SK-N-SH treated with all-trans-retinoic acid at 6 μM for 48 hours (cell line): Measurements from ENCODE around the gene SLC12A6.

Source experiments
- ATAC-seq: fragments of 200-7000 bp; cut with Tn5 transposase; 3 replicates; pipeline ENCODE4 v1.9.1; 2020; ENCODE audit warnings: mild to moderate bottlenecking, moderate library complexity
- ARNTL ChIP-seq: fragments of 450-650 bp; formaldehyde crosslinking; IDR thresholded peaks from 2 replicates; pipeline ENCODE4 v1.5.0; 2020; ENCODE audit warnings: low read depth, mild to moderate bottlenecking, moderate library complexity, borderline replicate concordance
- CSDC2 ChIP-seq: fragments of 250-450 bp; sonication (Bioruptor Pico); IDR thresholded peaks from 2 replicates; pipeline ENCODE4 v1.5.0; 2020; ENCODE audit warnings: mild to moderate bottlenecking, moderate library complexity
- ESRRG ChIP-seq: fragments of 250-450 bp; sonication (Bioruptor Pico); IDR thresholded peaks from 2 replicates; pipeline ENCODE4 v1.6.1; 2021; ENCODE audit warnings: mild to moderate bottlenecking
- GLIS3 ChIP-seq: fragments of 250-450 bp; sonication (Bioruptor Pico); IDR thresholded peaks from 2 replicates; pipeline ENCODE4 v1.5.0; 2020; ENCODE audit warnings: mild to moderate bottlenecking, moderate library complexity
- ISL1 ChIP-seq: fragments of 250-450 bp; sonication (Bioruptor Pico); IDR thresholded peaks from 2 replicates; pipeline ENCODE4 v2.1.2; 2022; ENCODE audit warnings: mild to moderate bottlenecking, moderate library complexity
- RARB ChIP-seq: fragments of 250-450 bp; sonication (Bioruptor Pico); IDR thresholded peaks from 2 replicates; pipeline ENCODE4 v1.8.0; 2021; ENCODE audit warnings: mild to moderate bottlenecking, moderate library complexity
- SNAI2 ChIP-seq: fragments of 250-450 bp; sonication (Bioruptor Pico); IDR thresholded peaks from 2 replicates; pipeline ENCODE4 v1.5.0; 2020; ENCODE audit warnings: mild to moderate bottlenecking, moderate library complexity
- TOX ChIP-seq: fragments of 250-450 bp; sonication (Bioruptor Pico); IDR thresholded peaks from 2 replicates; pipeline ENCODE4 v1.8.0; 2021; ENCODE audit warnings: mild to moderate bottlenecking, moderate library complexity, borderline replicate concordance
- ZC3H10 ChIP-seq: fragments of 250-450 bp; sonication (Bioruptor Pico); IDR thresholded peaks from 2 replicates; pipeline ENCODE4 v1.5.1; 2021; ENCODE audit warnings: mild to moderate bottlenecking, moderate library complexity
- ZFP3 ChIP-seq: fragments of 250-450 bp; sonication (Bioruptor Pico); IDR thresholded peaks from 2 replicates; pipeline ENCODE4 v1.5.0; 2020; ENCODE audit warnings: mild to moderate bottlenecking, moderate library complexity
- ZFP30 ChIP-seq: fragments of 450-650 bp; formaldehyde crosslinking; IDR thresholded peaks from 2 replicates; pipeline ENCODE4 v1.5.0; 2022; ENCODE audit warnings: mild to moderate bottlenecking, moderate library complexity
- ZNF565 ChIP-seq: fragments of 450-650 bp; formaldehyde crosslinking; conservative IDR thresholded peaks from 2 replicates; pipeline ENCODE4 v1.5.0; 2020; ENCODE audit warnings: low read depth, mild to moderate bottlenecking, moderate library complexity
- ZNF70 ChIP-seq: fragments of 450-650 bp; formaldehyde crosslinking; IDR thresholded peaks from 2 replicates; pipeline ENCODE4 v1.5.0; 2020; ENCODE audit warnings: mild to moderate bottlenecking, moderate library complexity
- ZNF8 ChIP-seq: fragments of 450-650 bp; formaldehyde crosslinking; IDR thresholded peaks from 2 replicates; pipeline ENCODE4 v1.5.0; 2020; ENCODE audit warnings: mild to moderate bottlenecking, moderate library complexity
- TF ChIP-seq, protein P1 (sequence below): fragments of 250-450 bp; sonication (Bioruptor Pico); IDR thresholded peaks from 2 replicates; pipeline ENCODE4 v1.8.0; 2021; ENCODE audit warnings: low read depth, mild to moderate bottlenecking, moderate library complexity, borderline replicate concordance
- TF ChIP-seq, protein P2 (sequence below): fragments of 250-450 bp; sonication (Bioruptor Pico); IDR thresholded peaks from 2 replicates; pipeline ENCODE4 v1.5.1; 2021; ENCODE audit warnings: mild to moderate bottlenecking, moderate library complexity
- TF ChIP-seq, protein P3 (sequence below): fragments of 250-450 bp; sonication (Bioruptor Pico); IDR thresholded peaks from 2 replicates; pipeline ENCODE4 v1.5.1; 2020; ENCODE audit warnings: low read depth, mild to moderate bottlenecking, moderate library complexity
- TF ChIP-seq, protein P4 (sequence below): fragments of 250-450 bp; sonication (Bioruptor Pico); IDR thresholded peaks from 2 replicates; pipeline ENCODE4 v1.5.0; 2020; ENCODE audit warnings: mild to moderate bottlenecking, moderate library complexity
- TF ChIP-seq, protein P5 (sequence below): fragments of 250-450 bp; sonication (Bioruptor Pico); IDR thresholded peaks from 2 replicates; pipeline ENCODE4 v1.8.0; 2020; ENCODE audit warnings: mild to moderate bottlenecking, moderate library complexity, borderline replicate concordance

SLC12A6 gene

DNA sequence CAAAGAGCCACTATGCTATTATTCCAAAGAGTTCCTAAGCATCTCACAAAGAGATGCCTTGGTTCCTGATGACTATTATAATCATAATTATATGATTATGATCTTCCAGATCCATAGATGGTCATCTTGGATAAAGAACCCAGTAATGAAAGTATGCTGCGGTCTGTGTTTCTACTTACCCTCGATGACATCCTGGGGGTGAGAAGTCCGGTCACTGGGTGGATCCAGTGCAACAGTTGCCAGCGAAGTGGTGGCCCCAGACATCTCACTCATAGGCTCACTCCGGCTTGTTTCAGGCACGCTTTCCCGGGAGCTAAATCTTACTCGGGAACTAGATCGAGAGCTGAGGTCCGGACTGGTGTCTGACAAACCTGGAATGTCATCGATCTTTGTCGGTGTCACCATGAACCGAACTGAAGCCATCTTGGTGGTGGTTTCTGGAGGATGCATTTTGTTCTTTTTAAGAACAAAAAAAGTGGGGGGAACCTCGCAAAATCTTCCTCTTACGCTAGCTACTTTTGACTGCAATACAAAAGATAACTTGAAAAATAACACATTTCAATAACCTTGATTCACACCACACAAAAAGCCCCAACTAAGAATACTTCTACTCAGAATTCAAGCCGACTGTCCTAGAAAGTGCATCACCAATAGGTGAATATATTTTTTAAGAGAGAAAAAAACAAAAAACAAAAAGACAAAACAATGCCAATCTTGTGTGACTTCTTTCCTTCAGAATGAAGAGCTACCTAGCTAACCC, 1.2 kb downstream of the SLC12A6 start (continued):
- TF ChIP-seq, protein P1, sequence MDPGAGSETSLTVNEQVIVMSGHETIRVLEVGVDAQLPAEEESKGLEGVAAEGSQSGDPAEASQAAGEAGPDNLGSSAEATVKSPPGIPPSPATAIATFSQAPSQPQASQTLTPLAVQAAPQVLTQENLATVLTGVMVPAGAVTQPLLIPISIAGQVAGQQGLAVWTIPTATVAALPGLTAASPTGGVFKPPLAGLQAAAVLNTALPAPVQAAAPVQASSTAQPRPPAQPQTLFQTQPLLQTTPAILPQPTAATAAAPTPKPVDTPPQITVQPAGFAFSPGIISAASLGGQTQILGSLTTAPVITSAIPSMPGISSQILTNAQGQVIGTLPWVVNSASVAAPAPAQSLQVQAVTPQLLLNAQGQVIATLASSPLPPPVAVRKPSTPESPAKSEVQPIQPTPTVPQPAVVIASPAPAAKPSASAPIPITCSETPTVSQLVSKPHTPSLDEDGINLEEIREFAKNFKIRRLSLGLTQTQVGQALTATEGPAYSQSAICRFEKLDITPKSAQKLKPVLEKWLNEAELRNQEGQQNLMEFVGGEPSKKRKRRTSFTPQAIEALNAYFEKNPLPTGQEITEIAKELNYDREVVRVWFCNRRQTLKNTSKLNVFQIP (CRISPR knock-in tag): no peak
- TF ChIP-seq RARB (no peak), ZFP3 (CRISPR knock-in tag) (no peak), ZNF8 (no peak)

GRCh38 chr15:34335176-34336032, 2.2 kb downstream of the SLC12A6 start:
- TF ChIP-seq TOX (CRISPR knock-in tag) (no peak), RARB (no peak), ISL1 (CRISPR knock-in tag) (no peak)
- TF ChIP-seq, all 23 proteins: peak for 0
- ATAC-seq: no peak

DNA sequence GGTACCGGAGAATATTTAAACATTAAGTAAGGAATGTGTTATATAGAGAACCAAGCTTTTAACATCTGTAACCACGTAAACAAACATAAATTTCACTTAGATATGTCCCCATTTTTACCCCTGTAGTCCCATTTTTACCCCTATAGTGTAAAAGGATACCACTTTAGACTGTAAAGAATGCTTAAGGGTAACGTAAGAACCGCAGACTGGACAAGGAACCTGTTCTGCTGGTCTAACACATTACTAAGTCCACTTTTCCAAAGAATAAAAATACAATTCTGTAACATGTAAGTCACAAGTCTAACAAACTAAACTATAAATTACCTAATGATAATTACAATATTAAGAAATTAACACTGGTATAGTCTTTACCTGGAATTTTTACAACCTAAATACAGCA, 2.9 kb downstream of the SLC12A6 start:
- TF ChIP-seq ZNF565 (no peak), ESRRG (CRISPR knock-in tag) (no peak), ARNTL (CRISPR knock-in tag) (no peak), CSDC2 (no peak), ZFP30 (no peak), GLIS3 (no peak), RARB (no peak), SNAI2 (no peak), ZNF8 (no peak), ZC3H10 (CRISPR knock-in tag) (no peak), TOX (CRISPR knock-in tag) (no peak), ZNF70 (CRISPR knock-in tag) (no peak), ZFP3 (CRISPR knock-in tag) (no peak), ISL1 (CRISPR knock-in tag) (no peak)
- TF ChIP-seq, protein P2, sequence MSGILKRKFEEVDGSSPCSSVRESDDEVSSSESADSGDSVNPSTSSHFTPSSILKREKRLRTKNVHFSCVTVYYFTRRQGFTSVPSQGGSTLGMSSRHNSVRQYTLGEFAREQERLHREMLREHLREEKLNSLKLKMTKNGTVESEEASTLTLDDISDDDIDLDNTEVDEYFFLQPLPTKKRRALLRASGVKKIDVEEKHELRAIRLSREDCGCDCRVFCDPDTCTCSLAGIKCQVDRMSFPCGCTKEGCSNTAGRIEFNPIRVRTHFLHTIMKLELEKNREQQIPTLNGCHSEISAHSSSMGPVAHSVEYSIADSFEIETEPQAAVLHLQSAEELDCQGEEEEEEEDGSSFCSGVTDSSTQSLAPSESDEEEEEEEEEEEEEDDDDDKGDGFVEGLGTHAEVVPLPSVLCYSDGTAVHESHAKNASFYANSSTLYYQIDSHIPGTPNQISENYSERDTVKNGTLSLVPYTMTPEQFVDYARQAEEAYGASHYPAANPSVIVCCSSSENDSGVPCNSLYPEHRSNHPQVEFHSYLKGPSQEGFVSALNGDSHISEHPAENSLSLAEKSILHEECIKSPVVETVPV: no peak
- TF ChIP-seq, protein P3, sequence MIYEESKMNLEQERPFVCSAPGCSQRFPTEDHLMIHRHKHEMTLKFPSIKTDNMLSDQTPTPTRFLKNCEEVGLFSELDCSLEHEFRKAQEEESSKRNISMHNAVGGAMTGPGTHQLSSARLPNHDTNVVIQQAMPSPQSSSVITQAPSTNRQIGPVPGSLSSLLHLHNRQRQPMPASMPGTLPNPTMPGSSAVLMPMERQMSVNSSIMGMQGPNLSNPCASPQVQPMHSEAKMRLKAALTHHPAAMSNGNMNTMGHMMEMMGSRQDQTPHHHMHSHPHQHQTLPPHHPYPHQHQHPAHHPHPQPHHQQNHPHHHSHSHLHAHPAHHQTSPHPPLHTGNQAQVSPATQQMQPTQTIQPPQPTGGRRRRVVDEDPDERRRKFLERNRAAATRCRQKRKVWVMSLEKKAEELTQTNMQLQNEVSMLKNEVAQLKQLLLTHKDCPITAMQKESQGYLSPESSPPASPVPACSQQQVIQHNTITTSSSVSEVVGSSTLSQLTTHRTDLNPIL: no peak
- TF ChIP-seq, protein P1 (CRISPR knock-in tag): no peak
- TF ChIP-seq, protein P4, sequence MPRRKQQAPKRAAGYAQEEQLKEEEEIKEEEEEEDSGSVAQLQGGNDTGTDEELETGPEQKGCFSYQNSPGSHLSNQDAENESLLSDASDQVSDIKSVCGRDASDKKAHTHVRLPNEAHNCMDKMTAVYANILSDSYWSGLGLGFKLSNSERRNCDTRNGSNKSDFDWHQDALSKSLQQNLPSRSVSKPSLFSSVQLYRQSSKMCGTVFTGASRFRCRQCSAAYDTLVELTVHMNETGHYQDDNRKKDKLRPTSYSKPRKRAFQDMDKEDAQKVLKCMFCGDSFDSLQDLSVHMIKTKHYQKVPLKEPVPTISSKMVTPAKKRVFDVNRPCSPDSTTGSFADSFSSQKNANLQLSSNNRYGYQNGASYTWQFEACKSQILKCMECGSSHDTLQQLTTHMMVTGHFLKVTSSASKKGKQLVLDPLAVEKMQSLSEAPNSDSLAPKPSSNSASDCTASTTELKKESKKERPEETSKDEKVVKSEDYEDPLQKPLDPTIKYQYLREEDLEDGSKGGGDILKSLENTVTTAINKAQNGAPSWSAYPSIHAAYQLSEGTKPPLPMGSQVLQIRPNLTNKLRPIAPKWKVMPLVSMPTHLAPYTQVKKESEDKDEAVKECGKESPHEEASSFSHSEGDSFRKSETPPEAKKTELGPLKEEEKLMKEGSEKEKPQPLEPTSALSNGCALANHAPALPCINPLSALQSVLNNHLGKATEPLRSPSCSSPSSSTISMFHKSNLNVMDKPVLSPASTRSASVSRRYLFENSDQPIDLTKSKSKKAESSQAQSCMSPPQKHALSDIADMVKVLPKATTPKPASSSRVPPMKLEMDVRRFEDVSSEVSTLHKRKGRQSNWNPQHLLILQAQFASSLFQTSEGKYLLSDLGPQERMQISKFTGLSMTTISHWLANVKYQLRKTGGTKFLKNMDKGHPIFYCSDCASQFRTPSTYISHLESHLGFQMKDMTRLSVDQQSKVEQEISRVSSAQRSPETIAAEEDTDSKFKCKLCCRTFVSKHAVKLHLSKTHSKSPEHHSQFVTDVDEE: no peak
- TF ChIP-seq, protein P5, sequence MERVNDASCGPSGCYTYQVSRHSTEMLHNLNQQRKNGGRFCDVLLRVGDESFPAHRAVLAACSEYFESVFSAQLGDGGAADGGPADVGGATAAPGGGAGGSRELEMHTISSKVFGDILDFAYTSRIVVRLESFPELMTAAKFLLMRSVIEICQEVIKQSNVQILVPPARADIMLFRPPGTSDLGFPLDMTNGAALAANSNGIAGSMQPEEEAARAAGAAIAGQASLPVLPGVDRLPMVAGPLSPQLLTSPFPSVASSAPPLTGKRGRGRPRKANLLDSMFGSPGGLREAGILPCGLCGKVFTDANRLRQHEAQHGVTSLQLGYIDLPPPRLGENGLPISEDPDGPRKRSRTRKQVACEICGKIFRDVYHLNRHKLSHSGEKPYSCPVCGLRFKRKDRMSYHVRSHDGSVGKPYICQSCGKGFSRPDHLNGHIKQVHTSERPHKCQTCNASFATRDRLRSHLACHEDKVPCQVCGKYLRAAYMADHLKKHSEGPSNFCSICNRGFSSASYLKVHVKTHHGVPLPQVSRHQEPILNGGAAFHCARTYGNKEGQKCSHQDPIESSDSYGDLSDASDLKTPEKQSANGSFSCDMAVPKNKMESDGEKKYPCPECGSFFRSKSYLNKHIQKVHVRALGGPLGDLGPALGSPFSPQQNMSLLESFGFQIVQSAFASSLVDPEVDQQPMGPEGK (CRISPR knock-in tag): no peak
- no peak for ATAC-seq
